Prostate gland (tissue), 2 donors: ENCODE measurements around the gene CHERP.

Experiments
- CTCF ChIP-seq, 4 experiments: fragments of 200-600 bp in 2 of 4; fragments of 450-650 bp in 2 of 4; sonication (generic) in 2 of 4; IDR thresholded peaks; 1 replicate in 3 of 4; 2 replicates in 1 of 4; pipeline ENCODE4 v1.5.1; 2016 to 2019; ENCODE audit warnings: antibody characterized with exemption in 4 of 4, mild to moderate bottlenecking in 2 of 4, moderate library complexity in 2 of 4
- POLR2A ChIP-seq: fragments of 450-650 bp; IDR thresholded peaks from one replicate; pipeline ENCODE4 v1.6.1; 2016; ENCODE audit warnings: antibody characterized with exemption, mild to moderate bottlenecking
- POLR2AphosphoS5 ChIP-seq: sonication (generic); formaldehyde crosslinking; IDR thresholded peaks from one replicate; pipeline ENCODE4 v1.6.1; 2017; ENCODE audit warnings: antibody characterized with exemption

- no peak for TF ChIP-seq POLR2A
- TF ChIP-seq CTCF (IDR thresholded peaks at IDR 0.05) = no peak
- no peak for TF ChIP-seq POLR2AphosphoS5
Measured at GRCh38 chr19:16589917-16590316, 47.7 kb upstream of the CHERP start.
